ENCODE data around the gene ATP1B4.

Gene ATP1B4

GRCh38 chrX:120377179-120377578, 15.3 kb downstream of the ATP1B4 start:
- no peak for DNase-seq (ENCODE audit: low read depth in 2 of 2)

DNA sequence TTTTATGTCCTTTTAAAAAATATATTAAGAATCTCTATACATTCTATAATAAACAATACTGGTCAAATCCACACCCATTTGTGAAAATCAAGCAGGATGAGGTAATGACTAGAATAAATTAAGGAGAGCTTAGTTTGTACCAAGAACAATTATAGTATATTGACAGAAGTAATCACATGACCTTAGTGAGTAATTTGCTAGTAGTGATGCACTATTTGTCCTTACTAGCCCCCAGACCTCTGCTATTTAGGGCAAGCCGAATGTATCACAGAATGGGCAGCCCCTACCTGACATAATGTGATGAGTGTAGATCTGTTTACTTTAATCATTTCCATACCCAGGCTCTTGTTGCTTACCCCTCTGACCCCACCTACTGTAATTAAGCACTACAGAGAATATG, 15.8 kb downstream of the ATP1B4 start:
- no peak for DNase-seq (ENCODE audit: low read depth in 2 of 2)

GRCh38 chrX:120378570-120378969, 16.7 kb downstream of the ATP1B4 start:
- DNase-seq (ENCODE audit: low read depth in 2 of 2), result no peak

GRCh38 chrX:120379937-120380681, 18.2 kb downstream of the ATP1B4 start:
- no peak for DNase-seq (ENCODE audit: low read depth in 2 of 2)

DNA sequence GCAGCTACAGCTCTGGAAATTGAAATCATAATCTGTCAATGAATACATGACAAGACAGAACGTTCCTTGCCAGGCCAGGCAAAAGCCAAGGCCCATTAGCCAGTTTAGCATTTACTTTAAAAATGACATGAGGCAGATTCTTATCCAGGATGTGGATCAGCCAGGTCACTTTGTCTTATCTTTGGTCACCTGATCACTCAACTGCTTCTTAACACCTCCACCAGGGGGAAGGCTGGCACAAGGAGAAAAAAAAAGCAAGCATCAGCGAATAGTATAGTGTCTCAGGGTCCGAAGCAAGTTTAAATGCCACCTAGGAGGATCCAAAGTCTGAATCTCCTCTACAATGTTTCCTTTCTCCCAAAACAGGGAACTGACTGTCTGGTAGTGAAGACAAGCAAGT, 18.8 kb downstream of the ATP1B4 start:
- no peak for DNase-seq (ENCODE audit: low read depth in 2 of 2)

DNA sequence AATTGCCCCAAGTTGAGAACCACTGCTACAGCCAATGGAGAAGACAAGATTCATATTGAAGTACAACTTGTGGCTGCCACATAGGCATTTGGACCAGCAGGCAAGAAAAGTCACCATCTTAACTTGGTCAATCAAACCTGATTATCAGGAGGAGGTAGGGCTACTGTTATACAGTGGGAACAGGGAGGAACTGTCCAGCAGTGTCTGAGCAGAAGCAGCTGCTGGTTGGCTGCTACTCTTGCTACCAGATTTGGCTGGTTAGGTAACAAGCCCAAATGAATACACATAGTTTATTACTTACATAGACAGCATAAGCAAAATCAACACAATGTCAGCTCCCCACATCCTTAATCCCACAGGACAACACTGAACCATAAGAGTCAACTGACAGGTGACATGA, 39.4 kb downstream of the ATP1B4 start:
- no peak for DNase-seq (ENCODE audit: low read depth in 2 of 2)

- no peak for DNase-seq (ENCODE audit: low read depth in 2 of 2)
These were observed 40.5 kb downstream of the ATP1B4 start for GRCh38 chrX:120402369-120402768.

DNA sequence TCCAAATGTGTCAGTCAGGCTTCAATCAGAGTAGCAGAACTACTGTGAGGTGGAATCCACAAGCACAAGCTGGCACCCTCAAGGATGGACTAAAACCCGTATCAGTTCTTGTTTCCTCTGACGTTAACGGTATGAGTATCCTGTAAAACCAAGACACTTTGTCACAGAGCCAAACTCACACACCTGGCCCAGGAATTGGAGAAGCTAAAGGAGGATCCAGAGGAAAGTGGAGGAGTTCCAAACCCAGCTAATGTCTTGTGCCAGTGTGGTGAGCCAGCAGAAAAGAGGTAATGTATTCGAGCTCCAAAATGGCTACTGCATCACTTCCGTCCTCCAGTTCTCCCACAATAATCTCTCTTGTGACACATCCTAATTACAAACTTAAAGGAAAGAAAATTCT, 44.7 kb downstream of the ATP1B4 start:
- no peak for DNase-seq (ENCODE audit: low read depth in 2 of 2)

- DNase-seq (ENCODE audit: low read depth in 2 of 2), result no peak
These were observed 46.3 kb downstream of the ATP1B4 start for GRCh38 chrX:120408168-120408567.

DNA sequence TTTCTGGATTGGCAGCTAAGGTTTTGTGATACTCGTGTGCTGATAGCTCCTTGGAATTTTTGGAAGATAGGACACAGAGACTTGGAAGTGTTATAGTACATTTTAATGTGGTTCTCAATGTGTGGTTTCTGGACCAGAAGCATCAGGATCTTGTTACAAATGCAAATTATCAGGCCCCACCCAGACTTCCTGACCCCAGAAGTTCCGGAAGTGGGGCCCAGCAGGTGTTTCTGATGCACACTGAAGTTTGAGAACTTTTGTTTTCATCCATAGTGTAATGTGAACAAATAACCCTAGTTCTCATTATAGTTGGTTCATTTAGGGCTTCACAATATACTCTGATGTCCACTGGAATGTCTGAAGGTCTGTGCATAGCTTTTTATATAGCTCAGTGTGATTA, 57.6 kb downstream of the ATP1B4 start:
- DNase-seq (ENCODE audit: low read depth in 2 of 2), result no peak

- no peak for DNase-seq (ENCODE audit: low read depth in 2 of 2)
These were observed 64.7 kb downstream of the ATP1B4 start for GRCh38 chrX:120426599-120426998.

- no peak for DNase-seq (ENCODE audit: low read depth in 2 of 2)
These were observed 66.4 kb downstream of the ATP1B4 start for GRCh38 chrX:120428309-120428708.

GRCh38 chrX:120429776-120430540, 68.1 kb downstream of the ATP1B4 start:
- no peak for DNase-seq (ENCODE audit: low read depth in 2 of 2)
